Esophagus squamous epithelium (tissue), 5 donors: ENCODE data around the gene TANC1. TPM values are rescaled to one million over a fixed set of nuclear protein-coding genes. Genes with fewer than 3 reads are reported as not detected.
"Not testable (repeated sequence)": the region's sequence is repeated elsewhere in the genome, so short reads cannot be mapped to it uniquely, and the experiment has no call there.

ENCODE experiments used
- DNase-seq: peaks from one replicate; lab custom pipeline; 2025; lab: John Stamatoyannopoulos, UW
- H3K27ac ChIP-seq, 4 donors: fragments of 200-600 bp; sonication (generic); one replicate each; pipeline ENCODE4 v1.5.1; 2016 to 2019; ENCODE audit warnings: mild to moderate bottlenecking in 1 of 4
- H3K27me3 ChIP-seq, 4 donors: fragments of 200-600 bp; sonication (generic); 1 replicate in 3 of 4; 2 replicates in 1 of 4; pipeline versions ENCODE4 v1.5.1 to v1.6.0; 2017 to 2021; ENCODE audit warnings: antibody characterized with exemption in 1 of 4
- H3K36me3 ChIP-seq, 3 donors: fragments of 200-600 bp; sonication (generic); one replicate each; pipeline ENCODE4 v1.5.1; 2016 to 2019
- H3K4me1 ChIP-seq, 3 donors: fragments of 200-600 bp; sonication (generic); one replicate each; pipeline ENCODE4 v1.5.1; 2017 to 2019
- H3K4me3 ChIP-seq, 4 donors: fragments of 200-600 bp; sonication (generic); 1 replicate in 3 of 4; 2 replicates in 1 of 4; pipeline ENCODE4 v1.5.1; 2016 to 2019; ENCODE audit warnings: mild to moderate bottlenecking in 2 of 4, moderate library complexity in 1 of 4
- H3K9me3 ChIP-seq, 3 donors: fragments of 200-600 bp; sonication (generic); one replicate each; pipeline ENCODE4 v1.5.1; 2016 to 2019
- POLR2A ChIP-seq, 4 donors: fragments of 450-650 bp; IDR thresholded peaks; one replicate each; pipeline ENCODE4 v1.6.1; 2017; ENCODE audit warnings: antibody characterized with exemption in 4 of 4, mild to moderate bottlenecking in 4 of 4, moderate library complexity in 3 of 4
- WGBS, 2 donors: methylation state at CpG; one replicate each; pipeline ENCODE4 v1.1.5; 2018; 5-methylcytosine and 5-hydroxymethylcytosine counted together
- intact Hi-C: fragments of 100-400 bp; cut with DNase I; formaldehyde crosslinking; loops from one replicate; pipeline ENCODE4 v1.15.0; 2022
- total RNA-seq, 4 donors: library from RNA; depleted of rRNA; stranded (reverse); fragments of >200 nt; gene quantifications; one replicate each; pipeline ENCODE4 v1.1.0, GENCODE V29; 2016
- TF ChIP-seq, protein P1 (sequence below), 6 experiments: fragments of 450-650 bp in 4 of 6; fragments of 200-600 bp in 2 of 6; sonication (generic) in 2 of 6; IDR thresholded peaks; one replicate each; pipeline ENCODE4 v1.5.1; 2016 to 2019; ENCODE audit warnings: antibody characterized with exemption in 6 of 6, mild to moderate bottlenecking in 4 of 6, moderate library complexity in 4 of 6
- donor health status: DM: yes; HTN: yes; CAD: no.

TANC1 gene
- total RNA-seq, 4 donors from 2014 or later: 29.4 to 54.5 (median 42.2) TPM

- H3K27ac ChIP-seq: peak overlapping the region in 3 of 4 donors; percentile 34 to 86 (median 79)
- intact Hi-C loops: no loop called here
- peaks cover 28 to 81% (median 44%) of the 10 kb centered on the region in 3 donors for H3K4me1 ChIP-seq
- 45 to 51% methylated on average over 5 of the region's 5 CpGs for WGBS, 2 donors
- no peaks in the 10 kb centered on the region for H3K36me3 ChIP-seq
- DNase-seq: no peak
- H3K9me3 ChIP-seq: no peaks in the 10 kb centered on the region
- TF ChIP-seq, protein P1, sequence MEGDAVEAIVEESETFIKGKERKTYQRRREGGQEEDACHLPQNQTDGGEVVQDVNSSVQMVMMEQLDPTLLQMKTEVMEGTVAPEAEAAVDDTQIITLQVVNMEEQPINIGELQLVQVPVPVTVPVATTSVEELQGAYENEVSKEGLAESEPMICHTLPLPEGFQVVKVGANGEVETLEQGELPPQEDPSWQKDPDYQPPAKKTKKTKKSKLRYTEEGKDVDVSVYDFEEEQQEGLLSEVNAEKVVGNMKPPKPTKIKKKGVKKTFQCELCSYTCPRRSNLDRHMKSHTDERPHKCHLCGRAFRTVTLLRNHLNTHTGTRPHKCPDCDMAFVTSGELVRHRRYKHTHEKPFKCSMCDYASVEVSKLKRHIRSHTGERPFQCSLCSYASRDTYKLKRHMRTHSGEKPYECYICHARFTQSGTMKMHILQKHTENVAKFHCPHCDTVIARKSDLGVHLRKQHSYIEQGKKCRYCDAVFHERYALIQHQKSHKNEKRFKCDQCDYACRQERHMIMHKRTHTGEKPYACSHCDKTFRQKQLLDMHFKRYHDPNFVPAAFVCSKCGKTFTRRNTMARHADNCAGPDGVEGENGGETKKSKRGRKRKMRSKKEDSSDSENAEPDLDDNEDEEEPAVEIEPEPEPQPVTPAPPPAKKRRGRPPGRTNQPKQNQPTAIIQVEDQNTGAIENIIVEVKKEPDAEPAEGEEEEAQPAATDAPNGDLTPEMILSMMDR (IDR thresholded peaks at IDR 0.05): no peak
- no peak for TF ChIP-seq POLR2A (IDR thresholded peaks at IDR 0.05)
- H3K27me3 ChIP-seq: no peaks in the 10 kb centered on the region
- H3K4me3 ChIP-seq: no peak overlapping the region
These were observed 170.9 kb downstream of the TANC1 start for GRCh38 chr2:159139216-159139933.

DNA sequence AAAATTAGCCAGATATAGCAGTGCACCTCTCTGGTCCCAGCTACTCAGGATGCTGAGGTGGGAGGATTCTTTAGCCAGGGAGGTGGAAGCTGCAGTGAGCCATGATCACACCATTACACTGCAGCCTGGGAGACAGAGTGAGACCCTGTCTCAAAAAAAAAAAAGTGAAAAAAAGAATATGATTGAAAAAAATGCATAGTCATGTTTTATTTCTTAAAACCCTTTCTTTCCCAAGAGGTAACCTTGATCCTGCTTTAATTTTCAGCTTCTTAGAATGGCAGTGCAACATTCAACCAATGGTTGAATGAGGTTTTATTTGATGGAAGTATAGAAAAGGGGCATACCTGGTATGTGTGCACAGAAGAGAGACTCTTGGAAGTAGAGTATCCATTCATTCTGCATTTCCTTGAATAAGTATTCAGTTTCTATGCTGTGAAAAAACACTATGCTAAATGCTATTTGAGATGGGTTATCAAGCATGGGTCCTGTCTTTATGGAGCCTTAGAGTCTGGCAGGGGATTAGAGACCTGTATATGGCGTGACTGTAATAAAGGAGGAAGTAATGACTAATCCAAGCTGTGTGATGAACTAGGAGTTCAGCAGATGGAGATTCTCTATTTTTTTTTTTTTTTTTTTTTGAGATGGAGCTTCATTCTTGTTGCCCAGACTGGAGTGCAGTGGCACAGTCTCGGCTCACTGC lies 171.8 kb downstream of the TANC1 start:
- no peaks in the 10 kb centered on the region for H3K36me3 ChIP-seq
- DNase-seq: no peak
- H3K27me3 ChIP-seq: no peaks in the 10 kb centered on the region
- no peaks in the 10 kb centered on the region for H3K9me3 ChIP-seq
- H3K4me1 ChIP-seq: peaks cover 22 to 73% (median 35%) of the 10 kb centered on the region in 3 donors
- H3K4me3 ChIP-seq: no peak overlapping the region
- intact Hi-C loops: no loop called here
- 23 to 44% methylated on average over 1 to 2 of the region's 2 CpGs for WGBS, 2 donors
- H3K27ac ChIP-seq: peak overlapping the region in 3 of 4 donors; percentile 34 to 86 (median 79)
- no peak for TF ChIP-seq POLR2A (IDR thresholded peaks at IDR 0.05)
- TF ChIP-seq, protein P1 (IDR thresholded peaks at IDR 0.05): no peak

- DNase-seq, H3K4me3 ChIP-seq, intact Hi-C loops, H3K9me3 ChIP-seq, H3K36me3 ChIP-seq, H3K27me3 ChIP-seq: not testable (repeated sequence)
- TF ChIP-seq, protein P1 (IDR thresholded peaks at IDR 0.05): peak in 1 of 6 experiments; percentile 12
- H3K4me1 ChIP-seq: peaks cover 17 to 73% (median 29%) of the 10 kb centered on the region in 3 donors
- 90 to 91% methylated on average over 4 of the region's 4 CpGs for WGBS, 2 donors
- peak overlapping the region in 3 of 4 donors; percentile 34 to 86 (median 79) for H3K27ac ChIP-seq
These were observed 172.4 kb downstream of the TANC1 start for GRCh38 chr2:159140821-159141220.

- H3K4me1 ChIP-seq: peaks cover 5 to 72% (median 24%) of the 10 kb centered on the region in 3 donors
- no peak for DNase-seq
- WGBS, 2 donors: 84 to 91% methylated on average over 9 of the region's 9 CpGs
- no peaks in the 10 kb centered on the region for H3K27me3 ChIP-seq
- peaks cover 0 to 14% (median 0%) of the 10 kb centered on the region in 3 donors for H3K36me3 ChIP-seq
- H3K4me3 ChIP-seq: no peak overlapping the region
- no peak for TF ChIP-seq POLR2A (IDR thresholded peaks at IDR 0.05)
- TF ChIP-seq, protein P1 (IDR thresholded peaks at IDR 0.05): no peak
- H3K27ac ChIP-seq: peak overlapping the region in 1 of 4 donors; percentile 2
- H3K9me3 ChIP-seq: no peaks in the 10 kb centered on the region
- intact Hi-C loops: no loop called here
These were observed 176.6 kb downstream of the TANC1 start for GRCh38 chr2:159144776-159145614.
